NCI-H2196 treated with DMSO at 0.1 percent for 48 hours (cell line): ENCODE measurements around the gene VPS16.
A peak's percentile ranks its signal among the peaks of the same experiment; 100 is the strongest.

ENCODE experiments used
- DNase-seq: peaks from one replicate; lab custom pipeline; 2025; ENCODE audit not compliant: unreplicated experiment; lab: John Stamatoyannopoulos, UW

VPS16 gene

DNA sequence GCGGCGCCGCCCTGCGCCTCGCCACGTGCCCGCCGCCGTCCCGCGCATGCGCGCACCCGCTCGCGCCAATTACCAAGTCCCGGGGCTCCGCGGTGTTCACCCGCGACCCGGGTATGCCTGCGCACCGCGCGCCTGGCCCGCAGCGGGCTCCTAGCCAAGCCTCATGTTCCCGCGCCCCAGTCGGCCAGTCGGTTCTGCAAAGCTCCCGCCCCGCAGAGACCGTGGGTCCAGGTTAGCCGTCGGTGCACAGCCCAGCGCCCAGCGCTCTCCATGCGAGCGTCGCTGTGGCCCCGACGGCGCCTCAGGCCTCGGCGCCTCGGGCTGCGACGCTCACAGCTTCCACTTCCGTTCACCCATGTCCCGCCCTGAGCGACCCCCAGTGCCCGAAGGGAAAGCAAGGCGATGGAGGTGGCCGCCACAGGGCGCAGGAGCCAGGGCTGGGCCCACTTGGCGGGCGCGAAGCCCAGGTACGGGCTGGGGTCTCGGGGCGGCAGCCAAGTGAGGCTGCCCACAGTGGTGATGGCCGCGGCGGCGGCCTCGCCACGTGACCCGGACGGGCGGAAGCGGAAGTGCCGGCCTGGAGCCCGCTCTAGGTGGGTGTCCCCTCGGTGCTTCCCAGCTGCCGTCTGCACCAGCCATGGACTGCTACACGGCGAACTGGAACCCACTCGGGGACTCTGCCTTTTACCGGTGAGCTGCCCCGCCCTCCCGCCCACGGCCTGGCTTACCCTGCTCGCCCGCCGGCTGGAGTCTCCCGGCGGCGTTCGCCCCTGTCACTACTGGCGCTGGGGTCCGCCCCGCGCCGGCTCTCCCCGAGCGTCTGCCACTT, at the start of gene VPS16, which contains the start of gene PCED1A:
Gene VPS16, plus strand, starts transcription at position 608 of the 829 bp plus-strand sequence. Its CDS starts 30 bp downstream, at position 638.
Gene PCED1A, minus strand, starts transcription at position 518 of the 829 bp plus-strand sequence. CDS start 743 bp downstream, outside the sequence.
- peak; percentile 68 for DNase-seq

DNA sequence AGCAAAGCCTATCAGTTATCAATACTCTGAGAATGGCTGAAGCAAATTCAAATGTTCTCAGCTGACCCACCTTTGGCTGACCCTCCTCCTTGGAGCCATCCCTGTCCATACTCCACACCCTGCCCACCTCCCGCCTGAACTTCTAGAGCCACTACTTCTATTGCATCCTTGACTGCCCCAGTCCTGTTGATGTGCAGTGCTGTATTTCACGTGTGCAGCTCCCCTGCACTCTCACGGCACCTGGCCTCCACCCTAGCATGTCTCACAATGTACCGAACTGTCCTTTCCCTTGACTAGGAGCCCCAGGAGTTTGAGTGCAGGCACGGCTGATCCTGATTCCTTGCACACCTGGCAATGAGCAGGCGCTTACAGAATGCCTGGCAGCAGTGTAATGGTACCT, 47.1 kb upstream of the VPS16 start:
- no peak for DNase-seq

DNA sequence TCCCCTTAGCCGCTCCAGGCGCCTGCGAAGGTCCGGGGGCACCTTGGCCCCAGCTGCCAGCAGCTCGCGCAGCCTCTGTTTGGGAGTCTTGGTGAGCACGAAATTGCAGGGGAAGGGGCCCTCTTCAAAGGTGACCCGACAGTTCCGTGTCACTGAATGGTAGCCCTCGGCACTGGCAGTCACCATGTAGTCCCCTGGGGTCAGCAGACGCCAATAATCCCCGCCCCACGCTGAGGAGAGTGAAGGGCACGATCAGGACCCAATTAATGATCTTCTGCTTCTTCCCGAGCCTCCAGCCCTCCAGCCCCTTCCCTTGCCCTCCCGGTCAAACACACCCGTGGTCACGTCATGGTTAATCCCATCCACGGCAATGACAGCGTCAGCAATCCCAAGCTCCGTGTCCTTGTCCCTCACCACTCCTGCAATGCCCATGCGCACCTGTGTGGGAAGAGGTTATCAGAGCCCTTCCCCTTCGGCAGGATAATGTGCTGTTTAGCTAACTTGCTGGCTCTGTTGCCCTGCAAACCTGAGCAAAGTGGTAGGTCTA, 46.3 kb upstream of the VPS16 start:
- DNase-seq, result no peak

DNA sequence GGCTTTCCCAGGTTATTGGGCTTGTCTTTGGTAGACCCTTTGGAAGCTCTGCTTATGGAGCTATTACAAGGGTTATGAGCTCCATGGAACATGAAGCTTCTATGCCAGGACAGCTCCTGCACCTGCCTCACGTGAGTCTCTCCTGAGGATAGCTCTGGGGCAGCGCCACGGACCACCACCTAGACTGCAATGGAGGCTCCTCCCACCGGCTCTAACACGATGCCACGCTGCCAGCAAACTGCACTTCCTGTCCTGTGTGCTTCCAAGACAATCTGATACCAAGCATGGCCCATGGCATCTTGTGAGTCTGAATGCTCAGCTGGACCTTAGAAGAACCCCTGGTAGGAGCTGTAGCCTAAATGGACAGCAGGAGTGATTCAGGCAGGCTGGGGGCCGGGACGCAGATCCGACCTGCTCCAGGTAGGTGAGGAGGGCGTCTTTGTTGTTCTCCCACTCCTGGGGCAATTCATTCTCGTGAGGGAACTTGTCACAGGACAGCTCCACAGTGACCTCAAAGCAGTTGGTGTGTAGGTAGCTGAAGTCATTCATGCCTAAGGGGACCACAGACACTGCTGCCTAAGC, 45.6 kb upstream of the VPS16 start:
- no peak for DNase-seq

DNA sequence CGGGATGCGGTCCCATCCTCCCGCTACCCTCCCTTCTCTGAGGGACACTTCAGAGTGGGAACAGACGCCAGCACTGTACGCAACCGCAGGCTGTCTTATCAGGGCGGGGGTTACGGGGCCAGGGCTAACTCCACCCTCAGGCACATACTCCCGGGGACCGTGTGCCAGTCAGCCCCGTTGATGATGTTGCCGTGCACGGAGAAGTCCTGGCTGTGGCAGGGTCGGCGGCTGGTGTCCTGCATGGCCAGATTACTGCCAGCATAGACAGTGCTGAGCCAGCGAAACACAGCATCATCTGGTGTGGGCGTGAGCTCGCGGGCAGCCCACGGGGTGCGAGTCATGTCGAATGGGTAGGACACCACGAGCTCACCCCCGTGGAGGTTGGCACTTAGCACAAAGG, 45.1 kb upstream of the VPS16 start:
- no peak for DNase-seq

DNA sequence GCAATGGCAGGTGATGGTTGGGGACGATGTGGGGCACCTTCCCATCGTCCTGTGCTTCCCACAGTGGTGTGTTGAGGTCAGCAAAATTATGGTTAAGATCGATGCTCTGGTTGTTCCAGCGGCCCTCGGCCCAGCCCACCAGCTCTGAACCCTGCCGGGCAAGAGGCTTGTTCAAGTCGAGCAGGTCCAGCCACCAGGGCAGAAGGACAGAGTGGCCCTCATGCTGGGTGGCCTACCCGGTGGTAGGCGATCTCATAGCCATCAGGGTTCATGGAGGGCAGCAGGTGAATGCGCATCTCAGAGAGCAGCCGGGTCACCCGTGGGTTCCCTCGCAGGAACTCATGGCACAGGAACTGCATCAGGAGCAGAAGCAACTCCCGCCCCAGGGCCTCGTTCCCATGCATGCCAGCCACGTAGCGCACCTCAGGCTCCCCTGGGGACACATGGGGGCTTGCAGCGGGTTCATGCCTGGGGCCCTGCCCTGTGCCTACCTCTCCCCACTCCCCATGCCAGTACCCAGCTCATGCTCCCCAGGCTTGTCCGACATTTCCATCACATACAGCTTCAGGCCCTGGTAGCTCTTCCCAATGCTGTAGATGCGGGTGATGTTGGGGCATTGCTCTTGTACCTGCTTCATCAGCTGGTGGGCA, 44.4 kb upstream of the VPS16 start:
- DNase-seq, result no peak

DNA sequence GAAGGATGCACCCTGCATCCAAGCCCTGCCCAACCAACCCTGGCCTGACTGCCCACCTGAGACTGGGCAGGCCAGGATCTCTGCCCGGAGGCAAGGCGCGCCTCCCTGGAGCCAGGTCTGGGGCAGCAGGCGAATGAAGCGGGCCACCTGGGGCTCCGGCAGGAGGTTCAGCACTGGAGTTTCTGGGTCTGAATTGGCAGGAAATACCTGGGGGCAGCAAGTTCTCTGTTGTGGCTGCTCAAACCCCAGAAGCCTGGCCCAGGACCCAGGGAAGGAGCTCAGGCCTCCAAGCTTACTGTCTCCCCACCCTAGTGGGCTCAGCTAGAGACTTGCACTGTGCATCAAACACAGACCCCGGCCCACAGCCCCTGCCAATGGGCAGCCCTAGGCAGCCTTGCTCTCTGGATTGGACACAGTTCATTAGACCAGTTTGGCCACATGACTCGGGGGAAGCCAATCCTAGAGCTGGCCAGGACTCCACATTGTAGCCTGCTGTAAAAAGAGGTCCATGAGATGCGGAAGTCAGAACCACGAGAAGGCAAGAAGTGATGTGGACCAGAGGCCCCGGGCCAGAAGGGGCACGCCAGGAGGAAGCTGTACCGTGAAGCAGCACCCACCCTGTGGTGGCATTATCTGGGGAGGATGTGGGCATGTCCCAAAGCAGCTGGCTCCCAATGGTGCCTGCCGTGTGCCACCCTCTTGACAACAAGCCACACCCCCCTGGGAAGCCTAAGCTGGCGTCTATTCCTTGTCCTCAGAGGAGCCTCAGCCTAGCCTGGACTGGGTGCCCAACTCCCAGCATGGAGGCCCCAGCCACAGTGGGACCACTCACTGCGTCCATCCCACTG, 43.2 kb upstream of the VPS16 start:
- DNase-seq, result no peak

DNA sequence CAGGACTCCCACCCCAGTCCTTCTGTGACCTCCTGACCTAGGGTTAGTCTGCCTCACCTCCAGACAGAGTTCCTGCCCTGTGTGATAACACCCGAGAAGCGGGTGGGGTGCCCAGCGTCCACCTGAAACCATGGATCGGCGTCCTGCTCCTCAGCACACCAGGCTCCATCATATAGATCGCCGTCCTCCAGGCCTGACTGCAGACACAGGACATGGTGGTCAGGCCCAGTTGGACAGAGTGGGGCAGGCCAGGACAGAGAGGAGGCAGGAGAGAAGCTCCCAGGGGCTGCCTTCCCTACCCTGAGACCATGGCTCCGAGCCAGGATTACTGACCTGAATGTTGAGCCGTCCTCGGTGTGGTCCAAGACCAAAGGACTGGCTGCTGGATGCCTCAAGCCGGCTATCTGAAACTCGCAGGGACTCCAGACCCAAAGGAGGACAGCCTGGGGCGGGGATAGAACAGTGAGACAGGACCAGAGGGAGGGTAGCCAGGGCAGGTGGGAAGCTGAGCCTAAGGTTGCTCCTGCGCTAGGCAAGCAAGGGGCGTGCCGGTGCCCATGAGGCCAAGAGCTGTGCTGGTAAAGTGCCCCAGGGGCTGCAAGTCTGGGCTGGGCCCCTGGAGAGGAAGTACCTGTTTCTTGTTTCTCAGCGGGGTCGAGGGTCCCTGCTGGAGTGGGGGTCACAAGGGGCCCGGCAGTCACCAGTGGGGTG, 42.3 kb upstream of the VPS16 start:
- DNase-seq, result no peak

DNA sequence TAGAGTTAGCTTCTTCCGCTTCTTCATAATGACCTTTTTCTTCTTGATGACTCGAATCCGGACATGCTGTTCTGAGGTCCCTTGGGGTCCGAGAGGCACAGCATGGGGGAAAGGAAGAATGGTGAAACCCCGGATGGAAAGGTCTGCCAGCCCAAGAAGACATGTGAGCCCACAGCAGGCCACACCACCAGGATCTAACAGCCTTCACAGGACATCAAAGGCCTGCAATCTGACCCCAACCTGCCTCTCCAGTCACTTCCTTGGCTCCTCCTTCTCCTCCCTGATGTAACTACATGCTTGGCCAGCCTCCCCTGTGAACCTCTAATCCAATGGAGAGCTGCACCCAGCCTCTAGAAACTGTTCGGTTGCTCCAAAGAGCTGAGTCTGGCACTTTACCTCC, 41.7 kb upstream of the VPS16 start:
- DNase-seq, result no peak

DNA sequence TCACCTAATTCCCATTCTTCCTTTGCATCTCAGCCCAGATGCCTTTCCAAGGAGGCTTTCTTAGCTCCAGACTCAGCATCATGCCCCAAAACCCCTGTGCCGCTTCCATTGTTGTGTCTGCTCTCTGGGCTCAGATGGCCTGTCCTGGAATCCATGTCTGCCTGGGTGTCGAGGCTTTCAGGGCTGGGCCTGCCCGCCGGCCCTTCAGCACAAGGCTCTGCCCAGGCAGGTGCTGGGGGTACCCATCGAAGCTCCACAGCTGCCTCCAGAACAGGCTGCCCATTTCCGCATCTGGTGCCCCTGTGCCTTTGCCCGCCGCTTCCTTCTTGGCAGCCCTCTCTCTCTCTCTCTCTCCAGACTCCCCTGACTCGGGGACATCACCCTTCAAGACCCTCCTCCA, 41.3 kb upstream of the VPS16 start:
- no peak for DNase-seq

DNA sequence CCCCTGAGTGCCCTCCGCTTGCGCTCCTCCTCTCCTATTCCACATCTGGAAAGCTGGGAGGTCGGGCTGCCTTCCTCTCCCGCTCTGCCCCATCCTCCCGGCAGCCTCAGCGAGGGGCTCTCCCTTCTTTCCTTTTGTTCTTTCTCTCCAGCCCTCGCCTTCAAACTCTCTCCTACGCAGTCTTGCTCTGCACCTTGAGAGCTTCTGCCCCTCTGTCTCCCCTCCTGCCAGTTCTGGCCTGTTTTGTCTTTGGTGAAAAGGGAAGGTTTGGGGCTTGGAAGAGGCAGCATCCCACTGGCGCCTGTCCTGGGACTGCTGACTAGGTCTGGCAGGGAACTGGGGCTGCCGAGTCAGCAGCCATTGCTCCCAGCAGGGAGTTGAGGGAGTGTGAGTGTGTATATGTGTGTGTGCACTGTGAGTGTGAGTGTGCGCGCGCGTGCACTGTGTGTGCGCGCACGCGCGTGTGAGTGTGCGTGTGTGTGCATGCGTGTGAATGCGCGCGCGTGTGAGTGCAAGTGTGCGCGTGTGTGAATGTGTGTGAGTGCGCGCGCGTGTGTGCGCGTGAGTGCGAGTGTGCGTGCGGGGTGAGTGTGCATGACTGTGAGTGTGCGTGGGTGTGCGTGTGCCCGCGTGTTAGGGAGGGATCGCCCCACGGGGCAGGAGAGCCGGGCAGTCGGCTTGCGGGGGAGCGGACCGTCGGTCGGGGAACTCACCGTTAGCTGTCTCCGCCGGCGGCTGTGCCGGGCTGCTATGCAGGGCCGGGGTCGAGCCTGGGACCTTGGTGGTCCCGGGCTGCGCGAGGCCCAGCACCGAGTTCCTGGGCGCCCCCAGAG, 40.6 kb upstream of the VPS16 start:
- DNase-seq, result no peak

DNA sequence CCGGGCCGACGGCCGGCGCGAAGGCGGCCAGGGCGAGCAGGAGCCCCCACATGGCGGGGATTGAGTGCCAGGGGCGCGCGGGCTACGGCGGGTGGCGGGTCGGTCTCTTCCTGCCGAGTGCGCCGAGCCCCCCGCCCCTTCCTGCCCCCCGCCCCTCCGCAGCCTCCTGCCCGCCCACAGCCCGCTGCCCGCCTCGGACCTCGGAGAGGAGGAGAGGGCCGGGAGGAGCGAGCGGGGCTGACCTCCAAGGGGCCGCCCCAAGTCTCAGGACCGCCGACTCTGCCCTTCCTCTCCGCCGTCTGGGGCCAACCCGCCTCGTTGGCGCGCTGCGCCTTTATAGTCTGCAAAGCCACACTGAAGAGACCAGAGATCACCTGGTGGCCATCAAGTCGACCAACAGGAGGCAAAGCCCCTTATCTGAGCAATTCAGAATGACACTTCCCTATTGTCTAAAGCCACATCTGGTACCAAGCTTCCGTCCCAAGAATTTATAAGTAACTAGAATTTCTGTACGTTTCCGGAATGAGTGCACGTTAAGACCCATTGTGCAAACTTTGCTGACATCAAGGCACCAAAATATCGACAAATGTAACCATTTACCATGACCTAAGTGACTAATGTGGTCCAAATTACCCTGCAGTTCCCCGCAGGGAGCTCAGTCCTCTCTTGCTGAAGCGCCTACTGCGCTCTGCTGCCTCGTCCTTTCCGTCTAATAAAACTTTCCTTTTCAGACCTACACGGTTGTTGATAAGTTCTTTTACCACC, 39.8 kb upstream of the VPS16 start, which contains the start of gene CPXM1:
Gene CPXM1, minus strand, starts transcription at position 107 of the 765 bp plus-strand sequence. Its CDS starts 55 bp downstream, at position 52.
- no peak for DNase-seq

DNA sequence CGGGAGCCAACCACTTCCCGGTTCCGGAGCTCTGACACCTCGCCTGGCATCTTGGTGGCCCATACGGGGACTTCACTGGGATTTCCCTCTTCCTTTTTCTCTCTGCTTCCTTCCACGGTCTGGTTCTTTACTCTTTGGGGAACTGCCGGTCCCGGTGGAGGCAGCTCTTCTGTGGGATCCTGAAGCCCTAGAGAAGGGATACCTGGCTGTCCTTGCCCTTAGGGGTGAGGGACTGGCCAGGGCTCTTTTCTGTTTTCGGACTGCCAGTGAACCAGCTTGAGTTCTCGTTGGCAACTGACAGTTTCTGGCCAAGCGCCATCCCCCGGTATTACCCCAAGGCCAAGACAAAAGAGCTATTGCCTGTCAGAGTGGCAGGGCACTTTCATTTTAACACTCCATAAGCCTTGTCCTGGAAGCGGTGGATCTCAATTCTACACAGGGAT, 39.2 kb upstream of the VPS16 start:
- DNase-seq, result no peak

DNA sequence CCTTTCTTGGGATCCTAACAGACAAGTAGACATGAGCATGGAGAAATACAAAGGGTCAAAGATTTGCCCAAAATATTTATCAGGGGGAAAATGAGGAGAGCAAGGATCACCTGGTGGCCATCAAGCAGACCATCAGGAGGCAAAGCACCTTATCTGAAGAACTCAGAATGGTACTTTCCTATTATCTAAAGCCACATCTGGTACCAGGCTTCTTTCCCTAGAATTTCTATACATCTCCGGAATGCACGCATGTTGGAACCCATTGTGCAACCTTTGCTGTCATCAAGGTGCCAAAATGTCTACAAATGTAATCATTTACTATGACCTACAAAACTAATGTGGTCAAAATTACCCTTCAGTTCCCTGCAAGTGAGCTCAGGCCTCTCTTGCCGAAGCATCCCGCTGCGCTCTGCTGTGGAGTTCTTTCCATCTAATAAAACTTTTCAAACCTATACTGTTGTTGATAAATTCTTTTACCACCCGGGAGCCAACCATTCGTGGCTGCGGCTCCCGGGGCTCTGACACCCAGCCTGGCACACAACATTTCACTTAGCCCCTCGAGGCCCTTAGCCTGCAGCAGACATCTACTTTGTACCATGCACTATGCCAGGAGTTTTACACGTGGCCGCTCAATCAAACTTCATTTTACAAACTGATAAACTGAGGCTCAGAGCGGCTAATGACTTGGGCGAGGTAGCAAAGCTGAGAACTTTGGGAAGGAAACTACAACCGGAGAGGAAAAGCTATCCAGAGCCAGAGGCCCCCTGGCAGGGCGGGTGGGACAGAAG, 36.3 kb upstream of the VPS16 start:
- no peak for DNase-seq

DNA sequence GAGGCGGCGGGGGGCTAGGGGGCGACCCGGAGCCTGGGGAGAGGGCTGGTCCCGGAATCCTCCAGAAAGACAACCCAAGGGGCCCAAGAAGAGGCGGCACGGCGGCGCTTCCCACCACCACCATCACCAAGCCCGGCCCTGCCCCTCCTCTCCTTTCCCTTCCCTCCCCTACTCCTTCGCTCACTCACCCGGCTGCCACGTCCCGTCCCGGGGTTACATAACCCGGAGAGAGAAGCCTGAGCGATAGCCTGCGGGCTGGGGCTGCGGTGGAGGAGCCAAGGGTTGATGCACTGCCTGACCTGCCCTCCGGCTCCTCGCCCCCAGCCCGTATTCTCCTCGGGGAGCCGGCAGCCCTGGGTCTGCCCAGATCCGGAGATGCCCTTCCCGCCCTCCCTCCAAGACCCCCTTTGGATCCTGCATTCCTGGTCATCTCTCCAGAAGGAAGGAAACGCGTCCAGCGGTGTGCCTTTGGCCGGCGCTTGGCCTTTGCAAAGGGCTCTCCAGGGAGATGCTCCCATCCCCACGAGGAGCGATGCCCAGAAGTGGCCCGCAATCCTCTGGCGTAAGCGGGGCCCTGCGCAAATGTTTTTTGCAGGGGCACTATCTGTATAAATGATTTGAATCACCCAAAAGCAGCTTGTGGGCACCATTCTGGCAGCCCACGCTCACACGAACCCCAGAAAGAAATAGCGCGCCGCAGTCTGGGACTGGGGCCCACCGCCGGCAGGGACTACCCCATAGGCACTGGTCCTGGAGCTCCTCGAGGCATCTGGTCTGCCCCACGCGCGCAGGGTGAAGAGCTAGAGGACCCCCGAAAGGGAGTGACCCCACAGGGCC, 35.5 kb upstream of the VPS16 start:
- no peak for DNase-seq

DNA sequence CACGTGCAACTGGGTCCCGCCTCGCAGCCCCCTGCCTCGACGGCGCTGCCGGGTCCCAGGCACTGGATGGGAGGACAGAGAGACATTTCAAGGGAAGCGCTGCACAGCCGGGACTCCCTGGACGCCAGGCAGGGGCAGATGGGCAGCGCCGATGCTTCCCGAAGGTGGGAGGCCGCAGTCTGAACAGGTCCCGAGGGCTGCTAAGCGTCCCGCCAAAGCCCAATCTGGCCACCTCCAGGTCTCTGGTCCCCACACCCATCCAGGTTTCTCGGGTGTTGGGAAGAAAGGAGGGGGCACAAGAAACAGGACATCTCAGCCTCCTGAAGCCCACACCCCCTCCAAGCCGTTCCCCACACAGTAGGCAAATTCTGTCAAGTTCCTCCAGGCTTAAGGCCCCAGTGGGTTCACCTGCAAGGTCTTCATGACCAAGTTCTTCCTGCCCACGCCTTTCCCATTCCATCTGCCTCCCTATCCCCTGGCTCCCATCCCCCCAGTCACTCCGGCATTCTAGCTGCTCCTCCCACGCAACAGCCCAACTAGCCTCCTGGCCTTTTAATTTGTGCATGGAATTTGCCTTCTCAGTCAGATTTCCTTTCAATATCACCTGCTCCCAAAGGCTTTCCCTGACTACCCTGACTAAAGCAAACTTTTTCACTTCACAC, 34.7 kb upstream of the VPS16 start:
- no peak for DNase-seq
